Stimulated activated CD8-positive, alpha-beta memory T cell treated with anti-CD3 and anti-CD28 coated beads, Interleukin-7, amount 100 ng/mL, for 1 hour (primary cell): ENCODE data around the gene CIC.
A peak's percentile ranks its signal among the peaks of the same experiment; 100 is the strongest.
"Not testable (repeated sequence)": the region's sequence is repeated elsewhere in the genome, so short reads cannot be mapped to it uniquely, and the experiment has no call there.

Experiments used
- DNase-seq, 2 donors: peaks; one replicate each; pipeline ENCODE4 v3.0.0-alpha.2; 2020; ENCODE audit warnings: low read depth in 2 of 2

CIC gene

DNA sequence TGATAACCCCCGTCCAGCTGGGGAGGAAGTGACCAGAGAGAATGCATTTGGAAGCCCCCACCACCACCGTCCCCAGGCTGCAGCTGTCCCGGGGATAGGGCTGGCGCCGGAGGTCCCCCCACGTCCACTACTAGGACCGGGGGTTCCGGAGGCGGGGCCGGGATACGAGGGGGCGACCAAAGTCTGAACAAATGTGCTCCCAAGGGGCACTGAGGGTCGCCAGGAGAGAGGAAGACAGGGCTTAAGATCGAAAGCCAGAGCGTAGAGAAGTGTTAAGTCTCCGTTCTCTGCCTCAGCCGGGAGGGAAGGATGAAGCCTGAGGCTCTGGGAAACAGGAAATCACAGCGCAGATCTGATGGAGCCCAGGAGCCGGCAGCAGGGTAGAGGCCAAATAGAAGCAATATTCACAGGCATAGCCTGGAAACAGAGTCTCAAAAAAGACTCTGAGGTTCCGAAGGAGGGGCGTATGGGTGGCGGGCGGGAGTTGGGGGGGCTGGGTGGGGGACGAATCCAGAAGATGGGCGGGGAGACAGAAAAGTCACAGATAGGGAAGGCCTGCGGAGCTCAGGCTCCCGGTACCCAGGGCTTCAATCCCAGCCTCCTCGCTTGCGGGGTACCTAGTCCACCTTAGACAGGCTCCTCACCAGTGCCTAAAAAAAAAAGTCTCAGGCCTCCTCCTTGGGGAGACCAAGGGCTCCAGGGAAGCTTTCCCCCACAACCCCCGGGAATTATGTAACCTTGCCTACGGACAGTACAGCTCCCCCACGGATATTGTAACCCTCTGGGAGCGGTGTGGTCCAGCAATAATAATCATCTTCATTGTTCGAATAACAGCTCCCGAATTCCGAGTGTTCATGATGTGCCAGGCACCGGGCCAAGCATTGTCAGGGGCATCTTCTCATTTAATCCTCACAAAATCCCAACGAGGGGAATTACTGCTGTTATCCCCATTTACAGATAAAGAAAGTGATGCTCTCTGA is 13.0 kb upstream of the CIC start:
- DNase-seq = no peak

DNA sequence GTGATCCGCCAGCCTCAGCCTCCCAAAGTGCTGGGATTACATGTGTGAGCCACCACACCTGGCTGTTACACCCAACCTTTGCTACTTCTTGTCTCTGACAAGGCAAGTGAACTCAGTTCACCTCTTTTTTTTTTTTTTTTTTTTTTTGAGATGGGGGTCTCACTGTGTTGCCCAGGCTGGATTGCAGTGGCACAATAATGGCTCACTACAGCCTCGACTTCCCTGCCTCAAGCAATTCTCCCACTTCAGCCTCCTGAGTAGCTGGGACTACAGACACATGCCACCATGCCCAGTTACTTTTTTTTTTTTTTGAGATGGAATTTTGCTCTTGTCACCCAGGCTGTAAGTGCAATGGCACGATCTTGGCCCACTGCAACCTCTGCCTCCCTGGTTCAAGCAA is 11.2 kb upstream of the CIC start:
- not testable (repeated sequence) for DNase-seq

DNA sequence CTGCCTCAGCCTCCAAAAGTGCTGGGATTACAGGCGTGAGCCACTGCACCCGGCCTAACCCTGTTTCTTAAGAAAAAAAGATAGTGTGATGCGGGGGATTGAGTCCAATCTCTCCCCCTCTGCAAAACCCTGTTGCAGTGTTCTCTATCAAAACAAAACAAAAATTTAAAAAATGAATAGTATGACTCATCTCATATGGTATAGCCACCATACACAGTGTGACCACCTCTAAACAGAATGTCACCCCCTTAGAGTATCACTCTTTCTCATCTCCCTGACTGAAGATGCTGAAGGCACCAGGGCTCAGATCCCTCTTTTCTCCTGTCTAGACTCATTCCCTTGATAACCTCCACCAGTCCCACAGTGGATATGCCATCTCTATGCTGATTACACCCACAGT is 7.3 kb upstream of the CIC start:
- no peak for DNase-seq

DNA sequence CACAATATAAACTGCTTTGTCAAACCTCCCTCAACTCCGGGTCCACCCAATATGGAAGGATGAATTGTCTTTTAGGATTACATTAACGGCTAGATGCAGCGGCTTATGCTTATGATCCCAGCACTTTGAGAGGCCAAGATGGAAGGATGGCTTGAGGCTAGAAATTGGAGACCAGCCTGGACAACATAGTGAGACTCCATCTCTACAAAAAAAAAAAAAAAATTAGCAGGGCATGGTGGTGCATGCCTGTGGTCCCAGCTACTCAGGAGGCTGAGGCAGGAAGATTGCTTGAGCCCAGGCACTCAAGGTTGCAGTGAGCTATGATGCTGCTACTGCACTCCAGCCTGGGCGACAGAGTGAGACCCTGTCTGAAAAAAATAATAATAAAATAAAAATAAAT is 2.9 kb upstream of the CIC start:
- not testable (repeated sequence) for DNase-seq

DNA sequence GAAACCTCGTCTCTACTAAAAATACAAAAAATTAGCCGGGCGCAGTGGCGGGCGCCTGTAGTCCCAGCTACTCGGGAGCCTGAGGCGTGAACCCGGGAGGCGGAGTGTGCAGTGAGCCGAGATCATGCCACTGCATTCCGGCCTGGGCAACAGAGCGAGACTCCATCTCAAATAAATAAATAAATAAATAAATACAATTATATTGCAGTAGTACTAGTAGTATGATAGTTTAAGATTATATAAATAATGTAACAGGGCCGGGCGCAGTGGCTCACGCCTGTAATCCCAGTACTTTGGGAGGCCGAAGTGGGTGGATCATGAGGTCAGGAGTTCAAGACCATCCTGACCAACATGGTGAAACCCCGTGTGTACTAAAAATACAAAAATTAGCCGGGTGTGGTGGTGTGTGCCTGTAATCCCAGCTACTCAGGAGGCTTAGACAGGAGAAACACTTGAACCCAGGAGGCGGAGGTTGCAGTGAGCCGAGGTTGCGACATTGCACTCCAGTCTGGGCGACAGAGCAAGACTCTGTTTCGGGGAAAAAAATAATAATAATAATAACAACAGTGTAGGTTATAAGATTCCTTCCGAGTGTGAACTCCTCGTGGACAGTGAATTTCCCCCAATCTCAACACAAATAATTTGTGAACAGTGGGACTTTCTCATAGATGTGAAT is 2.0 kb upstream of the CIC start:
- DNase-seq = not testable (repeated sequence)

DNA sequence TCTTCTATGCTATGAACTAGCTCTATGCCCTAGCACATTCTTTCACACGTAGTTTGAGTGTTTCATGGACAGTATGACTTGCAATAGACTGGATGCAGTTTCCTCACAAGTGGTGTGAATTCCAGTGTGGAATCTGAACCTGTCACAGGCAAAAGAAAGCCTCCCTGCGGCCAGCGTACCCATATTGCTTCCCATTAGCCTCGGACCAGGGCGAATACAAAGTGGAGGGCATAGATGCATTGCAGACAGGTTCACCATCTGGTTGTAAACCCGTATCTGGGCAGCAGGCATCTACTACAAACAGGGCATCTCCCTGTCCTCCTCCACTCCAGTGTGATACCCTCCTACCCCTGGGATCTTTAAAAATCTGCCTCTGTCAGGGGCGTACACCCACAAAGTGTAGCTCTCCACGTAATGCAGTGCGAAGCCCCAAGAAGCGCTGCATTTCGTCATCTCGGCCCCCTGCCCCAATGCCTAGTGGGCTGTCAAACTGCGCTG is 1.4 kb upstream of the CIC start:
- no peak for DNase-seq

DNA sequence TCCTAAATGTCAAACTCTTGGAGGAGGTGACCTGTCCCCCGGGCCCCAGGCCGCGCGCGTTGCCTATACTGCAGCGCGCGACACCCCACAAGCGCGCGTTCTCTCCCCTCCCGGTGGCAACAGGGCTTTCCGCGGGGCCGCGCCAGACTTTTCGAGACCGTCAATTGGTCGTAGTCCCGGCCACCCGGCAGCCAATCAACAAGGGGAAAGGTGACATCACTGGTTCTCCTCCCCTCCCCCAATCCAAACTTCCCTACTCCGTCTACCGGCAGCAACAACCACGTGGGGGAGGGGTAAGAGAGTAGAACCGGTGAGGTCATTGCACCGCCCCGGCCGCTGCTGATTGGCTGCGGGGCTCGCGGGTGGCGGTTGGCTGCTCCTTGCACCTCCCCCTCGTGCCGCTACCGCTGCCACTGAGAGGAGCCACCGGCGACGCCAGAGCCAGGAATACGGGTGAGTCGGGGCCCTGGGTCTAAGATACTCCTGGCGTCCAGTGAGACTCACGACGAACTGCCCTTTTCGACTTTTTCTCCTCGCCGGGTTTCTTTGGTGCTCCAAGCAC is 829 bp upstream of the CIC start:
- peak; percentile 92 to 95 for DNase-seq

DNA sequence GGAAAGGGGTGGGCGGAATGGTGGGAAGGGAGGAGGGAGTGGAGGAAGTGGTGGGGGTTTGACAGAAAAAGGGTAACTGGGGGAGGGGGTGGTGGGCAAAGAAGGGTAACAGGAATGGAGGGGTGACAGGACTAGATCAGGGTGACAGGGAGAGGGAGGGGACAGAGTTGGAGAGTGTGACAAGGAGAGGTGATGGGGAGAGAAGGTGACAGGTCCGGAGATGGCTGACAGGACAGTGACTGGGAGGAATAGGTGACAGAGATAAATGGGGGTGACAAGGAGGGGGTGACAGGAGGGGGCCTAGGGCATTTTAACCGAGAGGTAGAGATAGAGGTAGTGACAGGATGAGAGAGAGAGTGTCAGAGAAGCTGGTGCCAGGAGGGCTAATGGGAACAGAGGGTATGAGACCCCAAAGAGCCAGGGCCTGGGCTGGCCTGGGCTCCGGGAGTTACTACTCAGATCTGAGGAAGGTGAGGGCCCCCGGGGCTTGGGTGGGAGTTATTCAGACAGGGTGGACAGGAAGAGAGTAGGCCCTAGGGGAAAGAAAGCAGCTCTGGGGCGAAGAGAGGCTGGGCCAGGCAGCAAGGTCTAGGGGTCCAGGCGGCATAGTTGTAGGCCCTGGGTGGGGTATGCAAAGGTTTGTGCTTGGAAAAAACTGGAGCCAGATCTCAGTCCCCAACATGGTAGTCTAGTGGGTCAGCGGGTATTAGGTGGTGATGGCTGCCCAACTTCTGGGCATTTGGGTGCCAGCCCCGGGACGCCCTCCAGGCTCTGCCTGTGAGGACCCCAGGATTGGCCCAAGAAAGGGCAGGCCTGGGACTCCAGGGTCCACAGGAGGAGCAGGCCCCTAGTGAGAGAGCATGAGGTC is 660 bp downstream of the CIC start:
- no peak for DNase-seq

DNA sequence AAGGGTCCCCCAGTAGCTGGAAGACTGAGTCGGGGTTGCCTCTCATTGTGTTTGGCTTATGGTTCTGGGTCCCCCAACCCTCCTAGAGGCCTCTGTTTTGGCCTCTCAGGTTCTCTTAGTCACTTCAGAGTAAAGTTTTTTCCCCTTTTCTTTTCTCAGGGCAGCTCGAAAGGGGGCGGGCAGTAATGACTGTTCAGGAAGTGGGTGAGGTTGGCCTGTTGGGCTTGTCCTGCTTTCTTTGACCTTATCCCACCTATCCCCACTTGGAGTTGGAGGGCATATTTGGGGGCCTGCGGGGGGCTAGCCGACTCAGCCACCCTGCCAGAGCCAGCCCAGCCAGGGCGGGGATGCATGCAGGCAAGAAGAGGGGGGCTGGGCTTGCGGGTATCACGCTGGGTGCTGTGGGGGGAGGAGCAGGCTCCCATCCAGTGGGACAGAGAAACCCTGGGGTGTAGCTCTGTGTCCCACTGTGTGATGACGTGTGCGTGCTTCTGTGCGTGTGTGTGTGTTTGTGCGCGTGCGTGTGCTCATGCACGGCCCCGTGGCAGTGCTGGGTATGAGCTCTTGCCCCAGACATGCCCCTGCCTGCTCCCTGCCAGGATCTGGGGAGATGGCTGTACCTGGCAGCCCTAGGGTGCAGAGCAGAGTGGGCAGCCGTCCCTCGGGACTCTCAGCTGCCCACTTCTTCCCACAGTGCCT is 1.4 kb downstream of the CIC start:
- no peak for DNase-seq

DNA sequence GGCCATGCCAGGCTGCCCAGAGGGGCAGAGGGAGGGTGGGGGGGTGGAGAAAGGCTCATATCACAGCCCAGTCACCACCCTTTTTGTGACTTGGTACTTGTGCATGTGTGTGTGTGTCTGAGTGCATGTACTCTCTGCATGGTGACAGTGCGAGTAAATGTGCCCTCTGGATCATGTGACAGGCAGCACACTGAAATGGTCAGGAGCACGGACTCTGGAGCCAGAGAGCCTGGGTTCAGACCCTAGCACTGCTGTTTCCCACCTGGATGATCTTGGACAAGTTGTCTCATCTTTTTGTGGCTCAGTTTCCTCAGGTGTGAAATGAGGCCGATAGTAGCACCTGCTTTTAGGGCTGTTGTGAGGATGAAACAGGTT is 2.0 kb downstream of the CIC start:
- DNase-seq = no peak

DNA sequence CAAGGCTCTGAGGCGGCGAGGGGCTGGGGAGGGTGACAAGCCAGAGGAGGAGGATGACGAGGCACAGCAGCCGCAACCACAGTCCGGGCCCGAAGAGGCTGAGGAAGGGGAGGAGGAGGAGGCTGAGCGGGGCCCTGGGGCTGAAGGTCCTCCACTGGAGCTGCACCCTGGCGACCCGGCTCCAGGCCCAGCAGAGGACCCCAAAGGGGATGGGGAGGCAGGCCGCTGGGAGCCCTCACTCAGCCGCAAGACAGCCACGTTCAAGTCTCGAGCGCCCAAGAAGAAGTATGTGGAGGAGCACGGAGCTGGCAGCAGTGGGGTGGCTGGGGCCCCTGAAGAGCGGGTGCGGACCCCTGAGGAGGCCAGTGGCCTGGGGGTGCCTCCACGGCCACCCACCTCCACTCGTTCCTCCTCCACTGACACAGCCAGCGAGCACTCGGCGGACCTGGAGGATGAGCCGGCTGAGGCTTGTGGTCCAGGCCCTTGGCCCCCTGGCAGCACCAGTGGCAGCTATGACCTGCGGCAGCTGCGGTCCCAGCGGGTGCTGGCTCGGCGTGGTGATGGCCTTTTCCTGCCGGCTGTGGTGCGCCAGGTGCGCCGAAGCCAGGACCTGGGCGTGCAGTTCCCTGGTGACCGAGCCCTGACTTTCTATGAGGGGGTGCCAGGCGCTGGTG is 2.9 kb downstream of the CIC start:
- DNase-seq = no peak

DNA sequence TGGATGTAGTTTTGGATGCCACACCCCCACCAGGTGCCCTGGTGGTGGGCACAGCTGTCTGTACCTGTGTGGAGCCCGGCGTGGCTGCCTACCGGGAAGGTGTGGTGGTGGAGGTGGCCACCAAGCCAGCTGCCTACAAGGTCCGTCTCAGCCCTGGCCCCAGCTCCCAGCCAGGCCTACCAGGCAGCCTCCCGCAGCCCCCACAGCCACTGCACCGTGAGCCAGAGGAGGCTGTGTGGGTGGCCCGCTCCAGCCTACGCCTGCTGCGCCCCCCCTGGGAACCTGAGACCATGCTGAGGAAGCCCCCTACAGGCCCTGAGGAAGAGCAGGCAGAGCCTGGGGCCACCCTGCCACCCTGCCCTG is 3.5 kb downstream of the CIC start:
- no peak for DNase-seq

DNA sequence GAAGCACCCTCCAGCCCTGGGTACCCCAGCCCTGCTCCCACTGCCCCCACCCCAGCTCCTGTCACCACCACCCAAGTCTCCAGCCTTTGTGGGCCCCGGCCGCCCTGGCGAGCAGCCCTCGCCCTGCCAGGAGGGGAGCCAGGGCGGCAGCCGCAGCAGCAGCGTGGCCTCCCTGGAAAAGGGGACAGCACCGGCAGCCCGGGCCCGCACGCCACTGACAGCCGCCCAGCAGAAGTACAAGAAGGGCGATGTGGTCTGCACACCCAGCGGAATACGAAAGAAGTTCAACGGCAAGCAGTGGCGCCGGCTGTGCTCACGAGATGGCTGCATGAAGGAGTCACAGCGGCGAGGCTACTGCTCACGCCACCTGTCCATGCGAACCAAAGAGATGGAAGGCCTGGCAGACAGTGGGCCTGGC is 3.9 kb downstream of the CIC start:
- no peak for DNase-seq

DNA sequence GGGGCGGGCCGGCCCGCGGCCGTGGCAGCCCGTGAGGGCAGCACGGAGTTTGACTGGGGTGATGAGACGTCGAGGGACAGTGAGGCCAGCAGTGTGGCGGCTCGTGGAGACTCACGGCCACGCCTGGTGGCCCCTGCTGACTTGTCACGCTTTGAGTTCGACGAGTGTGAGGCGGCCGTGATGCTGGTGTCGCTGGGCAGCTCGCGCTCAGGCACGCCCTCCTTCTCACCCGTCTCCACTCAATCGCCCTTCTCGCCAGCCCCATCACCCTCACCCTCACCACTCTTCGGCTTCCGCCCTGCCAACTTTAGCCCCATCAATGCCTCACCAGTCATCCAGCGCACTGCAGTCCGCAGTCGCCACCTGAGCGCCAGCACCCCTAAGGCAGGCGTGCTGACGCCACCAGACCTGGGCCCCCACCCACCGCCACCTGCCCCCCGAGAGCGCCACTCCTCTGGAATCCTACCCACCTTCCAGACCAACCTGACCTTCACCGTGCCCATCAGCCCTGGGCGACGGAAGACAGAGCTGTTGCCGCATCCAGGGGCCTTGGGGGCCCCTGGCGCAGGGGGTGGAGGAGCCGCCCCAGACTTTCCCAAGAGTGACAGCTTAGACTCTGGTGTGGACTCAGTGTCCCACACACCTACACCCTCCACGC is 4.5 kb downstream of the CIC start:
- no peak for DNase-seq

DNA sequence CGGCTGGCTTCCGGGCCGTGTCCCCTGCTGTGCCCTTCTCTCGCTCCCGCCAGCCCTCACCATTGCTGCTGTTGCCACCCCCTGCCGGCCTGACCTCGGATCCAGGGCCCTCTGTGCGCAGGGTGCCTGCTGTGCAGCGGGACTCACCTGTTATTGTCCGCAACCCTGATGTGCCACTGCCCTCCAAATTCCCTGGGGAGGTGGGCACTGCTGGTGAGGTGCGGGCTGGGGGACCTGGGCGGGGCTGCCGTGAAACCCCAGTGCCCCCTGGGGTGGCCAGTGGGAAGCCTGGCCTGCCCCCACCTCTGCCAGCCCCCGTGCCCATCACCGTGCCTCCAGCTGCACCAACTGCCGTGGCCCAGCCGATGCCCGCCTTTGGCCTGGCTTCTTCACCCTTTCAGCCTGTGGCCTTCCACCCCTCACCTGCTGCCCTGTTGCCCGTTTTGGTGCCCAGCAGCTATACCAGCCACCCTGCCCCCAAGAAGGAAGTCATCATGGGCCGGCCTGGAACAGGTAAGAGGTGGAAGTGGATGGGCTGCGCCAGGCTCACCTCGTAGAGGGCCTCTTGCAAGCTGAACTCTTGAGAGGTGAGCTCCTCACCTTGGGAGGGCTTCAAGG is 5.1 kb downstream of the CIC start:
- DNase-seq = no peak

DNA sequence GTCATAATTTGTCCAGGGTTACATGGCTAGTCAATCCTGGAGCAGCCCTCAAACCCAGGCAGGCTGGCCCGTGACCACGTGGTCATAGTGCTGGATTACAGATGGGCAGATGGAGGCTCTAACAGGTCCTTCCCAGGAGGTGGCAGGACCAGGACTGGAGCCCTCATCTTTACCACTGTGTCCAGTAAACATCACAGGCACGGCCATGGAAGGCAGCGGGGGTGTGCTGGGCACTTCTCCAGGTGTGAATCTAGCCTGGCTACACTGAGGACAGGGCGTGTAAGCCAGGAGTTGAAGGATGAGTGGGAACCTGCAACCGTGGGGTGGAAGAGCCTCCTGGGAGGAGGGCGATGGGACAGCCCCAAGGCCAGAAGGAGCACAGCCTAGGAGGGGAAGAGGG is 6.1 kb downstream of the CIC start:
- DNase-seq = no peak

DNA sequence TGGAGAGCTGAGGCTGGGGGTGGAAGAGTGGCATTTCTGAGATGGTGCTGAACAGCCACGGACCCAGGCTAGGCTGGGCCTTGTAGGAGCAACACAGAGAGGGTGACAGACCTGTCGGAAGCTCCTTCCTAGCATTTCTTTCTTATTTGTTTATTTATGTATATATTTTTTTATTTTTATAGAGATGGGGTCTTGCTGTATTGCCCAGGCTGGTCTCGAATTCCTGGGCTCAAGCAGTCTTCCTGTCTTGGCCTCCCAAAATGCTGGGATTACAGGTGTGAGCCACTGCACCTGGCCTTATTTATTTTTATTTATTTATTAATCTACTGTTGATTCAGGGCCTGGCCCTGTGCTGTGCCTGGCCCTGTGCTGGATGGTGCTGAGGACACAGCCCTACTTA is 6.5 kb downstream of the CIC start:
- DNase-seq = no peak

DNA sequence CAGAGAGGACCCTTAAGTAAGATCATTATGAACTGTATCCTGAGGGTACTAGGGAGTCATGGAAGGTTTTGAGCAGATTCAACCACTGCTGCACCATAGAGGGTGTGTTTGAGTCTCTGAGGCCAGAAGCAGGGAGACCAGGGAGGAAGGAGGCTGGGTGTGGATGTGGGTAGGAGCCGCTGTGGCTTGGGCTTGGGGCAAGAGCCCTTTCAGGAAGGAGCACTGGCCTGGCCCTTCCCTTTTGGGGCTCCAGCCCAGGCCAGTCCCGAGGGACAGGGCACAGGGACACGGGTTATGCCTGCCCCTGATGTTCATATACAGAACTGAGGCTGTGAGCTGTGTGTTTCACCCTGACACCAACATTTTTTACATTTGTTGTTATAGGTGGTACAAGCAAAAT is 7.2 kb downstream of the CIC start:
- no peak for DNase-seq

DNA sequence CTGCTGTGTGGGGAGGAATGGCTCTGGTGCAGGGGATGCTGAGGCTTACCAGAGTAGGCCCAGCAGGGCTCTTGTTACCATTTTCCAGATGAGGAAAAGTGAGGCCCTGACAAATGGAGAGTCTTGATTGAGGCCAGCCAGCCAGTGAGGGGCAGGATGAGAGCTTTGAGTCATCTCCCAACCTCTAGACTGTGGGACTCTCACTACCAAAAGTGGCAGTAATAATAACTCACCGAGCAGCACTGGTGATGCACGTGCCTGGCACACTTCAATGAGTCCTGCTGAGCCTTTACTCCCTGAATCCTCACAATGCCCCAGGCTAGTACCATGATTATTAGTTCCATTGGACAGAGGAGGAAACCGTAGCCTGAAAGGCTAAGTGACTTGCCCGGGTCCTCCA is 7.8 kb downstream of the CIC start:
- DNase-seq = no peak
